Endothelial cell of umbilical vein (primary cell): ENCODE data around the gene SMC6. TPM values are rescaled to one million over a fixed set of nuclear protein-coding genes. Genes with fewer than 3 reads are reported as not detected.

Source experiments
- BruUV-seq: library from RNA; stranded (reverse); fragments of 400-500 nt; replicated peaks from 2 replicates; lab custom pipeline; 2021; lab: Mats Ljungman, UMichigan
- CTCF ChIA-PET: fragments of 300-600, 350-600 bp; sonication (Branson Sonifier 250); formaldehyde crosslinking; loops from one replicate; lab custom pipeline; 2021; ENCODE audit warnings: antibody characterized with exemption, inconsistent platforms; lab: Charles Lee
- POLR2A ChIA-PET: fragments of 300-600, 350-600 bp; sonication (Branson Sonifier 250); formaldehyde crosslinking; loops from one replicate; lab custom pipeline; 2021; ENCODE audit warnings: antibody characterized with exemption, inconsistent platforms; lab: Charles Lee
- DNase-seq: peaks from one replicate; pipeline ENCODE4 v3.0.0-alpha.2; 2011; ENCODE audit warnings: low read depth, low spot score
- FAIRE-seq: peaks from 2 replicates; lab custom pipeline; 2011; peaks lifted over from hg19 to GRCh38; lab: Jason Lieb, UNC
- H2AFZ ChIP-seq: 2 replicates; pipeline ENCODE4 v1.6.0; 2012; ENCODE audit warnings: low read depth, low read length, control low read depth, inconsistent platforms
- H3K27ac ChIP-seq: 2 replicates; pipeline ENCODE4 v1.5.1; 2011; ENCODE audit warnings: low read depth, mild to moderate bottlenecking, control low read depth, low read length, moderate library complexity; ENCODE audit not compliant: insufficient read depth
- H3K27me3 ChIP-seq, 2 experiments: 2 replicates each; pipeline versions ENCODE4 v1.6.0 to v1.6.1; 2011; ENCODE audit warnings: low read length in 2 of 2, mixed read lengths in 1 of 2; ENCODE audit not compliant: control insufficient read depth in 2 of 2, insufficient read depth in 2 of 2
- H3K36me3 ChIP-seq, 2 experiments: 2 replicates in 1 of 2; 3 replicates in 1 of 2; pipeline ENCODE4 v1.5.1; 2011; ENCODE audit warnings: low read length in 2 of 2, mild to moderate bottlenecking in 1 of 2, moderate library complexity in 1 of 2; ENCODE audit not compliant: control insufficient read depth in 2 of 2, insufficient read depth in 2 of 2; ENCODE audit errors: extremely low read depth in 1 of 2
- H3K4me1 ChIP-seq: 3 replicates; pipeline ENCODE4 v1.5.1; 2011; ENCODE audit warnings: mild to moderate bottlenecking, low read length; ENCODE audit not compliant: control insufficient read depth, insufficient read depth; ENCODE audit errors: extremely low read depth
- H3K4me2 ChIP-seq: 2 replicates; pipeline ENCODE4 v1.6.1; 2011; ENCODE audit warnings: low read length, control low read depth, mixed read lengths; ENCODE audit not compliant: insufficient read depth
- H3K4me3 ChIP-seq, 3 experiments: fragments of 200-600 bp in 1 of 3; sonication (generic), shearing (Covaris generic) in 1 of 3; replicated peaks in 1 of 3; 2 replicates each; pipeline ENCODE4 v1.5.1; 2011 to 2016; ENCODE audit warnings: control low read depth in 3 of 3, low read length in 3 of 3, mild to moderate bottlenecking in 2 of 3, inconsistent platforms in 1 of 3, low read depth in 1 of 3, moderate library complexity in 1 of 3; ENCODE audit not compliant: insufficient read depth in 1 of 3
- H3K79me2 ChIP-seq: 2 replicates; pipeline ENCODE4 v1.6.0; 2012; ENCODE audit warnings: low read length, inconsistent platforms; ENCODE audit not compliant: control insufficient read depth, insufficient read depth
- H3K9ac ChIP-seq: replicated peaks from 2 replicates; pipeline ENCODE3; 2011; ENCODE audit warnings: low read length, control low read depth; ENCODE audit not compliant: insufficient read depth; ENCODE audit errors: extremely low read depth
- H3K9me1 ChIP-seq: replicated peaks from 3 replicates; pipeline ENCODE4 v1.6.0; 2011; ENCODE audit warnings: mild to moderate bottlenecking, low read length; ENCODE audit not compliant: control insufficient read depth, insufficient read depth; ENCODE audit errors: extremely low read depth
- H3K9me3 ChIP-seq: replicated peaks from 2 replicates; pipeline ENCODE4 v1.5.1; 2012; ENCODE audit warnings: low read length, inconsistent platforms; ENCODE audit not compliant: control insufficient read depth, insufficient read depth
- H4K20me1 ChIP-seq: replicated peaks from 2 replicates; pipeline ENCODE3; 2011; ENCODE audit warnings: mild to moderate bottlenecking, low read length; ENCODE audit not compliant: control insufficient read depth, insufficient read depth; ENCODE audit errors: extremely low read depth
- EZH2 ChIP-seq: IDR thresholded peaks from 2 replicates; pipeline ENCODE4 v1.6.1; 2012; ENCODE audit warnings: borderline replicate concordance, low read depth, mild to moderate bottlenecking, moderate library complexity, low read length, inconsistent platforms; ENCODE audit not compliant: severe bottlenecking
- FOS ChIP-seq: IDR thresholded peaks from 2 replicates; pipeline ENCODE4 v1.6.1; 2011; ENCODE audit warnings: mild to moderate bottlenecking, low read length, moderate library complexity, borderline replicate concordance; ENCODE audit not compliant: insufficient read depth
- GATA2 ChIP-seq: IDR thresholded peaks from 2 replicates; pipeline ENCODE4 v1.7.0; 2011; ENCODE audit warnings: low read depth, mild to moderate bottlenecking, moderate library complexity, mixed read lengths, low read length; ENCODE audit not compliant: insufficient read length, insufficient read depth
- JUN ChIP-seq: IDR thresholded peaks from 2 replicates; pipeline ENCODE4 v1.6.1; 2011; ENCODE audit warnings: borderline replicate concordance, low read depth; ENCODE audit not compliant: insufficient read length, insufficient read depth
- MYC ChIP-seq: IDR thresholded peaks from one replicate; pipeline ENCODE4 v1.6.1; 2011; ENCODE audit warnings: mild to moderate bottlenecking, low read depth, low read length
- POLR2A ChIP-seq: IDR thresholded peaks from 2 replicates; pipeline ENCODE4 v1.6.1; 2012; ENCODE audit warnings: low read depth, mild to moderate bottlenecking, control low read depth, low read length
- POLR2AphosphoS5 ChIP-seq: IDR thresholded peaks from 2 replicates; pipeline ENCODE4 v1.6.1; 2012; ENCODE audit warnings: low read depth, mild to moderate bottlenecking, control low read depth, low read length, moderate library complexity; ENCODE audit not compliant: insufficient read depth
- dilution Hi-C: fragments of 300-500 bp; cut with MboI; formaldehyde crosslinking; loops from one replicate; pipeline ENCODE4 v1.15.0; 2019; ENCODE audit warnings: low sequenced_read_pairs; ENCODE audit not compliant: extremely low pct_ligation_motif_present
- intact Hi-C: fragments of 100-400 bp; cut with micrococcal nuclease; formaldehyde crosslinking; loops from one replicate; pipeline ENCODE4 v1.10.0; 2022
- polyA plus RNA-seq, 4 experiments: library from polyadenylated mRNA; depleted of rRNA in 3 of 4; stranded (reverse) in 3 of 4; unstranded in 1 of 4; fragments of >200 nt; gene quantifications; 2 replicates each; pipeline versions ENCODE4 v1.2.1 to v1.2.3, GENCODE V29; 2011 to 2012; ENCODE audit warnings: missing spikeins in 1 of 4
- total RNA-seq: library from RNA; stranded (reverse); gene quantifications from 2 replicates; pipeline ENCODE4 v1.2.3, GENCODE V29; 2021
- TF ChIP-seq, protein P1 (sequence below): IDR thresholded peaks from 2 replicates; pipeline ENCODE4 v1.6.1; 2011; ENCODE audit not compliant: insufficient read depth, insufficient read length
- TF ChIP-seq, protein P2 (sequence below), 2 donors: IDR thresholded peaks; 1 replicate in 1 of 2; 2 replicates in 1 of 2; pipeline ENCODE4 v1.5.1; 2011; ENCODE audit warnings: low read length in 2 of 2, mild to moderate bottlenecking in 2 of 2, moderate library complexity in 2 of 2, control low read depth in 1 of 2, inconsistent platforms in 1 of 2, low read depth in 1 of 2; ENCODE audit not compliant: insufficient read depth in 1 of 2; ENCODE audit errors: extremely low read depth in 1 of 2

SMC6 gene
- total and polyA plus RNA-seq, 2 donors (not counting 3 experiments of a cell fraction or from before 2014, with no cell fraction given), result 7.7 to 38.3 TPM

DNA sequence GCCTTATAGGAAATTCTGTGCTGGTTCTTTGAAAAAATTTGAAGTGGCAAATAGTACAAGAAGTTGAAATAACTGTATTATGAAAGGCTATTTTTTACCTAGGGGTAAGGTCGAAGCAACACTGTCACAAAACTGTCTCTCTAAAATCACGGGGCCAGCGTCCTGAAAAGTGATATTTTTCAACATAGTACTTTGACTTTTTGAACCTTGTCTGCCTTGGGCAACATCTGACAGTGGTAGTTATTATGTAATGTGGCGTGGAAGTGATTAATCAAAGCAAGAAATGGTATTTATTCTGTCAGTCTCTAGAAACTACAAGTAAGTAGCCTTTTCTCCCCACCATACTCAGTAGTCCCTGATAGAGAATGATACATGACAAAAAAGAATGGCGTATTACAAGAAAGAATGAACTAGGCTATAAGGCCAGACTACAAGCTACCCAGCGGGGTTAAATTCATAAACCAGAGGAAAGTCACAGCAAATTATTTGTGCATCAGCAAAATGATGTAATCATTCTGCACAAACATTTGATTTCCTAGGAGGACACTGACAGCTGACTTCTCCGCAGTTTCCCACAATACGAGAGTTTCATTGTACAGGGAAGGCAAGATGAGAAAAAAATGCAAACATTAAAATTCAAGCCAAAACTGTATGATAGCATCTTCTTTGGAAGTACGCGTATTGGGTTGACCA lies 10.2 kb upstream of the SMC6 start:
- no peak overlapping the region for H3K27ac ChIP-seq
- H2AFZ ChIP-seq, result no peak overlapping the region
- no peak overlapping the region for H3K4me2 ChIP-seq
- dilution Hi-C loops, result no loop called here
- no peaks in the 10 kb centered on the region for H3K9me1 ChIP-seq
- peaks cover 8% of the 10 kb centered on the region for H3K79me2 ChIP-seq
- no peak for DNase-seq
- no peak overlapping the region for H3K4me3 ChIP-seq
- TF ChIP-seq FOS, result no peak
- TF ChIP-seq EZH2, result no peak
- no peak for TF ChIP-seq POLR2AphosphoS5
- no peak for TF ChIP-seq GATA2
- TF ChIP-seq, protein P1, sequence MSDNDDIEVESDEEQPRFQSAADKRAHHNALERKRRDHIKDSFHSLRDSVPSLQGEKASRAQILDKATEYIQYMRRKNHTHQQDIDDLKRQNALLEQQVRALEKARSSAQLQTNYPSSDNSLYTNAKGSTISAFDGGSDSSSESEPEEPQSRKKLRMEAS, result no peak
- no peak for TF ChIP-seq POLR2A
- no peak for TF ChIP-seq JUN
- TF ChIP-seq MYC, result no peak
- TF ChIP-seq, protein P2, sequence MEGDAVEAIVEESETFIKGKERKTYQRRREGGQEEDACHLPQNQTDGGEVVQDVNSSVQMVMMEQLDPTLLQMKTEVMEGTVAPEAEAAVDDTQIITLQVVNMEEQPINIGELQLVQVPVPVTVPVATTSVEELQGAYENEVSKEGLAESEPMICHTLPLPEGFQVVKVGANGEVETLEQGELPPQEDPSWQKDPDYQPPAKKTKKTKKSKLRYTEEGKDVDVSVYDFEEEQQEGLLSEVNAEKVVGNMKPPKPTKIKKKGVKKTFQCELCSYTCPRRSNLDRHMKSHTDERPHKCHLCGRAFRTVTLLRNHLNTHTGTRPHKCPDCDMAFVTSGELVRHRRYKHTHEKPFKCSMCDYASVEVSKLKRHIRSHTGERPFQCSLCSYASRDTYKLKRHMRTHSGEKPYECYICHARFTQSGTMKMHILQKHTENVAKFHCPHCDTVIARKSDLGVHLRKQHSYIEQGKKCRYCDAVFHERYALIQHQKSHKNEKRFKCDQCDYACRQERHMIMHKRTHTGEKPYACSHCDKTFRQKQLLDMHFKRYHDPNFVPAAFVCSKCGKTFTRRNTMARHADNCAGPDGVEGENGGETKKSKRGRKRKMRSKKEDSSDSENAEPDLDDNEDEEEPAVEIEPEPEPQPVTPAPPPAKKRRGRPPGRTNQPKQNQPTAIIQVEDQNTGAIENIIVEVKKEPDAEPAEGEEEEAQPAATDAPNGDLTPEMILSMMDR (IDR thresholded peaks at IDR 0.05; ENCODE audit: extremely low read depth in 1 of 2, insufficient read depth in 1 of 2, low read depth in 1 of 2, low read length in 2 of 2), result no peak
- H3K9ac ChIP-seq, result no peak overlapping the region
- H3K36me3 ChIP-seq, result peaks cover 0 to 11% of the 10 kb centered on the region in 2 experiments
- no peaks in the 10 kb centered on the region for H4K20me1 ChIP-seq
- no peaks in the 10 kb centered on the region for H3K4me1 ChIP-seq
- CTCF ChIA-PET, result no interaction called here
- H3K27me3 ChIP-seq, result no peaks in the 10 kb centered on the region
- POLR2A ChIA-PET, result no interaction called here
- BruUV-seq, result no TSS peak
- no peak for FAIRE-seq
- H3K9me3 ChIP-seq, result no peaks in the 10 kb centered on the region
- intact Hi-C loops, result no loop called here
